HFFc6 (cell line): ENCODE results near the gene SLIT3. TPM values are rescaled to one million over a fixed set of nuclear protein-coding genes. Genes with fewer than 3 reads are reported as not detected.
A peak's percentile ranks its signal among the peaks of the same experiment; 100 is the strongest.

Source experiments
- DNase-seq: peaks from one replicate; pipeline ENCODE4 v3.0.0-alpha.2; 2018
- H3K27ac Mint-ChIP-seq: 2 replicates; pipeline ENCODE4 v1.8.0; 2020; ENCODE audit warnings: mild to moderate bottlenecking, mixed read lengths
- H3K27me3 Mint-ChIP-seq: 2 replicates; pipeline ENCODE4 v1.8.0; 2021; ENCODE audit warnings: mild to moderate bottlenecking, moderate library complexity, mixed read lengths; ENCODE audit not compliant: insufficient read depth
- H3K36me3 Mint-ChIP-seq: 2 replicates; pipeline ENCODE4 v1.8.0; 2021; ENCODE audit warnings: low read depth, mixed read lengths
- H3K4me1 Mint-ChIP-seq: 2 replicates; pipeline ENCODE4 v1.8.0; 2020; ENCODE audit warnings: low read depth, mixed read lengths
- H3K4me3 Mint-ChIP-seq: 2 replicates; pipeline ENCODE4 v1.8.0; 2020; ENCODE audit warnings: mild to moderate bottlenecking, moderate library complexity, mixed read lengths
- H3K9me3 Mint-ChIP-seq: 2 replicates; pipeline ENCODE4 v1.8.0; 2020; ENCODE audit warnings: mild to moderate bottlenecking, mixed read lengths
- total RNA-seq, 6 experiments: library from RNA; stranded (reverse); fragmentation: NEBNext Ultra II Directional; extraction: Animal tissue kit (Norgen Biotek cat#: 25700); gene quantifications; 2 replicates in 1 of 6; 3 replicates in 5 of 6; pipeline ENCODE4 v1.2.3, GENCODE V29; 2021
- TF ChIP-seq, protein P1 (sequence below): fragments of 200-600 bp; sonication (generic); IDR thresholded peaks from 2 replicates; pipeline ENCODE4 v1.5.0; 2021; ENCODE audit warnings: antibody characterized with exemption, mild to moderate bottlenecking

Gene SLIT3
- total RNA-seq, 6 experiments from 2014 or later = 4.2 to 8.3 (median 7.1) TPM

DNA sequence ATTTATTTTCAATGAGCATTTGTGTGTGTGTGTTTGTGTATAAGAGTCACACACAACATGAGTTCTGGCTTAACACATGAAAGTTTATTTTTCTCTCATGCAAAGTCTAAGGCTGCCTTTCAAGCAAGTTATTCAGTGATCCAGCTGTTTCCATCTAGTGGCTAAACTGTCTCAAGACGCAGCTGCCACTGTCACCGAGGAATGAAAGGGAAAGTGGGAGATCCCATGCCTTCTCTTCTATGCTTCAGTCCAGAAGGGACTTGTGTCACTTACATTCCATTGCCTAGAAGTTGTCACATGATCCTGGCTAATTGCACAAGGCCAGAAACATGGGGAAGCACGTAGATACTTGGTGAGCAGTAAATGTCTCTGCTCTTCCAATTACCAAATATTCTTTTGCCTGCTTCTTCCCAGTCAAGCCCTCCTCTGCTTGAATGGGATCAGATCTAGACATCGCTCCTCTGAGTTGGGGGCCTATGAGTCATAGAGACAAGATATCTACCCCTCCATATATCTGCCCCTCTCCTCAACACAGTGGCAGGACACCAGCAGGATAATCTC is 30.4 kb upstream of the SLIT3 start:
- TF ChIP-seq, protein P1, sequence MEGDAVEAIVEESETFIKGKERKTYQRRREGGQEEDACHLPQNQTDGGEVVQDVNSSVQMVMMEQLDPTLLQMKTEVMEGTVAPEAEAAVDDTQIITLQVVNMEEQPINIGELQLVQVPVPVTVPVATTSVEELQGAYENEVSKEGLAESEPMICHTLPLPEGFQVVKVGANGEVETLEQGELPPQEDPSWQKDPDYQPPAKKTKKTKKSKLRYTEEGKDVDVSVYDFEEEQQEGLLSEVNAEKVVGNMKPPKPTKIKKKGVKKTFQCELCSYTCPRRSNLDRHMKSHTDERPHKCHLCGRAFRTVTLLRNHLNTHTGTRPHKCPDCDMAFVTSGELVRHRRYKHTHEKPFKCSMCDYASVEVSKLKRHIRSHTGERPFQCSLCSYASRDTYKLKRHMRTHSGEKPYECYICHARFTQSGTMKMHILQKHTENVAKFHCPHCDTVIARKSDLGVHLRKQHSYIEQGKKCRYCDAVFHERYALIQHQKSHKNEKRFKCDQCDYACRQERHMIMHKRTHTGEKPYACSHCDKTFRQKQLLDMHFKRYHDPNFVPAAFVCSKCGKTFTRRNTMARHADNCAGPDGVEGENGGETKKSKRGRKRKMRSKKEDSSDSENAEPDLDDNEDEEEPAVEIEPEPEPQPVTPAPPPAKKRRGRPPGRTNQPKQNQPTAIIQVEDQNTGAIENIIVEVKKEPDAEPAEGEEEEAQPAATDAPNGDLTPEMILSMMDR = peak; percentile 21; the same call in 1 of the 2 replicates
- DNase-seq = no peak
- H3K4me1 Mint-ChIP-seq = no peaks in the 10 kb centered on the region
- no peaks in the 10 kb centered on the region for H3K9me3 Mint-ChIP-seq
- H3K4me3 Mint-ChIP-seq = no peak overlapping the region
- no peaks in the 10 kb centered on the region for H3K36me3 Mint-ChIP-seq
- H3K27ac Mint-ChIP-seq = no peak overlapping the region
- peaks cover 5% of the 10 kb centered on the region; the same call in 1 of the 2 replicates for H3K27me3 Mint-ChIP-seq

DNA sequence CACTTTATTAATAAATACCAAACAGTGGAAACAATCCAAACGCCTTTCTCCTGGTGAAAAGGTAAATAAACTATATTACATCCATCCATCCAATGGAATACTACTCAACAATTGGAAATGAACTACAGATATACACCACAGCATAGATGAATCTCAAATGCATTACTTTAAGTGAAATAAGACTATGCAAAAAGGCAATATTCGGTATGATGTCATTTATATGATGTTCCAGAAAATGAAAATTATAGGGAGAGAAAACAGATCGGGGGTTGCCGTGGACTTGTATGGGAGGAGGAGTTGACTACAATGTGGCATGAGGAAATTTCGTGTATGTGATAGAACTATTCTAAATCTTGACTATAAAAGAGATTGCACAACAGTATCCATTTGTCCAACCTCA is 27.5 kb upstream of the SLIT3 start:
- Mint-ChIP-seq H3K4me3 (no peak overlapping the region), H3K27me3 (peaks cover 7% of the 10 kb centered on the region), H3K9me3 (no peaks in the 10 kb centered on the region), H3K36me3 (no peaks in the 10 kb centered on the region), H3K4me1 (no peaks in the 10 kb centered on the region), H3K27ac (no peak overlapping the region)
- no peak for DNase-seq
- TF ChIP-seq, protein P1 = no peak

DNA sequence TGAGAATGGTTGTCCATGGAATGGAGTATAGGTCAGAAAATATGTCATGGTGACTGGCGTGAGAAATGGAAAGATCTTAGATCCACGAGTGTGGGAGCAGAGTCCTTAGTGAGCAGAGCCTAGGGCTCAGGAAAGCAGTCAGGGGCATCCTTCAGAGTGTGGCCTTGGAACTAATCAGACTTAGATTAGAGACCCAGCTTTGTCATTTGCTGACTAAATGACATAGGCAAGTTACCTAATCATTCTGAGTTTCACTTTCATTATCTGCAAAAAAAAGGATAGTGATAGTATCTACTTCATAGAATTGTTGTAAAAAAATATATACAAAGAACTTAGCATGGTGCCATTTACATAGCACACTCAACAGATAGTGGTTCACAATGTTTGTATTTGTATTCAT is 24.3 kb upstream of the SLIT3 start:
- Mint-ChIP-seq H3K27me3 (peaks cover 10% of the 10 kb centered on the region), H3K9me3 (no peaks in the 10 kb centered on the region)
- TF ChIP-seq, protein P1 = no peak

DNA sequence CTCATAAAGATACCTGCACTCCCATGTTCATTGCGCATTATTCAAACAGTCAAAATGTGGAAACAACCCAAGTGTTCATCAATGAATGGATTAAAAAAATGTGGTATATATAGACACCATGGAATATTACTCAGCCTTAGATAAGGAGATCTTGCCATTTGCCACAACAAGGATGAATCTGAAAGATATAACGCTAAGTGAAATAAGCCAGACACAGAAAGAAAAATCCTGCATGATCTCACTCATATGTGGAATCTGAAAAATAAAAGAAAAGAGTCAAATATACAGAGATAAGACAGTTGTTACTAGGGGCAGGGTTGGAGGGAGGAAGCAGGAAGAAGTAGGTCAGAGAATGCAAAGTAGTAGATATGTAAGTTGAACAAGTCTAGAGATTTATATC is 17.6 kb upstream of the SLIT3 start:
- no peak for DNase-seq
- peaks cover 6% of the 10 kb centered on the region for H3K27me3 Mint-ChIP-seq
- TF ChIP-seq, protein P1 = no peak
- no peak overlapping the region for H3K4me3 Mint-ChIP-seq
- H3K4me1 Mint-ChIP-seq = no peaks in the 10 kb centered on the region
- no peak overlapping the region for H3K27ac Mint-ChIP-seq
- no peaks in the 10 kb centered on the region for H3K36me3 Mint-ChIP-seq
- no peaks in the 10 kb centered on the region for H3K9me3 Mint-ChIP-seq

More for the DNA sequence above, 24.3 kb upstream of the SLIT3 start:
- Mint-ChIP-seq H3K36me3 (no peaks in the 10 kb centered on the region), H3K27ac (no peak overlapping the region), H3K4me3 (no peak overlapping the region; the same call in 1 of the 2 replicates), H3K4me1 (no peaks in the 10 kb centered on the region)
- no peak for DNase-seq

DNA sequence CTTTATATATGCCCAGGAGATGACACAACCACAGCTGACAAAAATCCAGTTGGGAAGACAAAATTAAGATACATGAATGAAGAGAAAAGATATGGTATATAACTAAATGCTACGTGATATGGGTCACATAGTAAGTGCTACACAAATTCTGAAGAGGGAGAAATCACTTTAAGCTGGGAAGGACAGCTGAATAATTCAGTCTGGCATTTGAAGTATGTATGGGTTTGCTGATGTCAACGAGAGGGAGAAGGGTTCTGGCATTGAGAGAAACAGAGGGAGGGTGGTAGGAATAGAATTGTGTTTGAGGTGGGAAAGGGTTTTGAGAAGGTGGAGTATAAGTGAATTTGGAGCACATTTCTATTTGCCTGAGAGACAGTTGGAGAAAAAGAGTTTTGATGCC is 6.7 kb upstream of the SLIT3 start:
- DNase-seq = no peak
- no peaks in the 10 kb centered on the region for H3K9me3 Mint-ChIP-seq
- H3K27ac Mint-ChIP-seq = no peak overlapping the region
- peaks cover 27% of the 10 kb centered on the region for H3K27me3 Mint-ChIP-seq
- peaks cover 11% of the 10 kb centered on the region for H3K4me1 Mint-ChIP-seq
- TF ChIP-seq, protein P1 = no peak
- no peak overlapping the region for H3K4me3 Mint-ChIP-seq
- no peaks in the 10 kb centered on the region for H3K36me3 Mint-ChIP-seq
